ENCODE measurements around the gene OR51A4. TPM values are rescaled to one million over a fixed set of nuclear protein-coding genes. Genes with fewer than 3 reads are reported as not detected.

OR51A4 gene
- total RNA-seq, 1 experiment from 2014 or later: not detected

DNA sequence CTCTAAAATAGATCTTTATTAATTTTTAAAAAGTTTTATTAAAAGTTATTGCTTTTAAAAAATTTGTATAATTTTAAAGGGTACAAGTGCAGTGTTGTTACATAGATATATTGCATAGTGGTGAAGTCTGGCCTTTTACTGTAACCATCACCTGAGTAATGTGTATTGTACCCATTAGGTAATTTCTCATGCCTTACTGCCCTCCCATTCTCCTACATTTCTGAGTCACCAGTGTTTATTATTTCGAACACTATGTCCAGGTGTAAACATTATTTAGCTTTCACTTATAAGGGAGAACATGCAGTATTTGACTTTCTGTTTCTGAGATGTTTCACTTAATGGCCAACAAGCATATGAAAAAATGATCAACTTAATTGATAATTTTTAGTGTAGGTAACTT lies 25.6 kb downstream of the OR51A4 start:
- DNase-seq: no peak
- Histone ChIP-seq H3K4me3 (ENCODE audit: insufficient read depth, low read depth, low read length) (no peak overlapping the region), H3K27me3 (ENCODE audit: control insufficient read depth, insufficient read depth, low read length) (no peaks in the 10 kb centered on the region), H3K36me3 (replicated peaks; ENCODE audit: control insufficient read depth, insufficient read depth, low read length) (no peaks in the 10 kb centered on the region)

DNA sequence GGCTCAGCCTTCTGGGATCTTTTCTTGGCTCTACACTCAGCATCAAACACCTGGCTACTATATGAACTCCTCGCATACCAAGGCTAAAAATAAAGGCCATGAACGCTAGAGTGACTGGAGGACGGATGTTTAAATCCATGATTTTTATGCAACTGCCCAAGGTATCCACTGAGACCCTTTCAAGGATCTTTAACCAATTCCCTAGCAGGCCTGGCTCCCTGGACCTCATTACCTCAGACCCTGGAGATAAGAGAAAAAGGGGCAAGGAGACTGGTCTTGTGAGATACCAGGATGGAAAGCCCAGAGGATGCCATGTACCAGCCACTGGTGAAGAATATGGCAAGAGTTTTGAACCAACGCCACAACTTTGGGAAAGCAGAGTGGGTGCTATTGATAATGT lies 28.2 kb downstream of the OR51A4 start, which contains the start of gene OR51G2:
Gene OR51G2, minus strand, starts transcription at position 101 of the 400 bp plus-strand sequence. CDS start 3,687 bp downstream, outside the sequence.
- no peak for DNase-seq
- Histone ChIP-seq H3K4me3 (ENCODE audit: insufficient read depth, low read depth, low read length) (no peak within 1 kb of the TSS), H3K36me3 (replicated peaks; ENCODE audit: control insufficient read depth, insufficient read depth, low read length) (no peaks in the 10 kb centered on the region), H3K27me3 (ENCODE audit: control insufficient read depth, insufficient read depth, low read length) (no peaks in the 10 kb centered on the region)

DNA sequence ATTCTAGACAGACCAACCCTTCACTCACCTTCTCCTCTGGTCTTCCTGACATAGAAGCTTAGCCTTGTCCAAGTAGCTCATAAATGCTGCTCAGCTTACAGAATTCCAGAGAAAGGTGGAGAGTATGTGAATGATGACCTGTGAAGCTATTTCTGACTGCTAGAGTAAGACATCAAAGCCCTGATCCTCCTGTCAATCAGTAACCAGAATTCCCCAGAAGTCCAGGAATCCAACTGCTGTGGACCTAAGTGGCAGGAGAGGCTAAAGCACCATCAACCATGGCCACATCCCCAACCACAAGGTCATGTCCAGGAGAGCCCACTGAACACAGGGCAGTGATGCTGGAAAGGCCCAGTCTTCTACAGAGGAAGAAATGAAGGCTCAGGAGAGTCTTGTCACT lies 30.8 kb downstream of the OR51A4 start:
- Histone ChIP-seq H3K27me3 (ENCODE audit: control insufficient read depth, insufficient read depth, low read length) (no peaks in the 10 kb centered on the region), H3K36me3 (replicated peaks; ENCODE audit: control insufficient read depth, insufficient read depth, low read length) (no peaks in the 10 kb centered on the region), H3K4me3 (ENCODE audit: insufficient read depth, low read depth, low read length) (no peak overlapping the region)
- DNase-seq: no peak

DNA sequence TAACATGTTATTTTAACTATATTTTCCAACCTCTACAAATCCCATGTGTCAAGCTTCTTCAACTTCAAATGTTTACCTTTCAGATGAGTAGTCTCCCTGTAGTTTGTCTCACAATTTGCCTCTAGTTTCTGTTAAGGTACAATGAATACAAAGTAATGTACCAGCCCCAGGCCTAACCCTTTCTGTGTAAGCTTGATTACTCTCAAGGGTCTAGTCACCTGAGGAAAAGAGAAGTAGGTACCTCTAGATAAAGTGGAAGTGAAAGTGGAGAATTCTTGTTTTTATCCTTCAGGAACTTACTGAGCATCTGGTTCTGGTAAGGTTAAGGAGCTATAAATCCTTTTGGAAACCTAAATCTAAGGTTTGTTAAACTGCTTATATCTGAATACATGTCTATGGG lies 43.9 kb downstream of the OR51A4 start, which contains the start of gene OR51A7:
Gene OR51A7, plus strand, starts transcription at position 300 of the 400 bp plus-strand sequence. CDS start 3,587 bp downstream, outside the sequence.
- Histone ChIP-seq H3K27me3 (ENCODE audit: control insufficient read depth, insufficient read depth, low read length) (no peaks in the 10 kb centered on the region), H3K36me3 (replicated peaks; ENCODE audit: control insufficient read depth, insufficient read depth, low read length) (no peaks in the 10 kb centered on the region), H3K4me3 (ENCODE audit: insufficient read depth, low read depth, low read length) (no peak within 1 kb of the TSS)
- DNase-seq: no peak

Other genes with a start within 250 kb of the OR51A4 start
- not detected in 2 replicates for gene OR51E2, start 249.8 kb downstream of the OR51A4 start, total RNA-seq (2014; rRNA removed; shearing (Covaris generic))
- not detected in 2 replicates for gene MMP26, start 242.8 kb downstream of the OR51A4 start, total RNA-seq (2014; rRNA removed; shearing (Covaris generic))
- not detected in 2 replicates for gene OR51F1, start 177.7 kb downstream of the OR51A4 start, total RNA-seq (2014; rRNA removed; shearing (Covaris generic))
- not detected in 2 replicates for gene OR52R1, start 143.2 kb downstream of the OR51A4 start, total RNA-seq (2014; rRNA removed; shearing (Covaris generic))
- gene OR51F2, start 126.3 kb downstream of the OR51A4 start, total RNA-seq (2014; rRNA removed; shearing (Covaris generic)): not detected in 2 replicates
- gene OR51S1, start 98.4 kb downstream of the OR51A4 start, total RNA-seq (2014; rRNA removed; shearing (Covaris generic)): not detected in 2 replicates
- gene OR51T1, start 65.7 kb downstream of the OR51A4 start, total RNA-seq (2014; rRNA removed; shearing (Covaris generic)): not detected in 2 replicates
- gene OR51A7, start 43.8 kb downstream of the OR51A4 start, total RNA-seq (2014; rRNA removed; shearing (Covaris generic)): not detected in 2 replicates
- not detected in 2 replicates for gene OR51G2, start 28.3 kb downstream of the OR51A4 start, total RNA-seq (2014; rRNA removed; shearing (Covaris generic))
- not detected in 2 replicates for gene OR51G1, start 23.3 kb downstream of the OR51A4 start, total RNA-seq (2014; rRNA removed; shearing (Covaris generic))
- gene OR51A2, start 8.1 kb upstream of the OR51A4 start, total RNA-seq (2014; rRNA removed; shearing (Covaris generic)): not detected in 2 replicates
- not detected in 2 replicates for gene OR51L1, start 47.2 kb upstream of the OR51A4 start, total RNA-seq (2014; rRNA removed; shearing (Covaris generic))
- gene OR52J3, start 98.9 kb upstream of the OR51A4 start, total RNA-seq (2014; rRNA removed; shearing (Covaris generic)): not detected in 2 replicates
- not detected in 2 replicates for gene OR52E2, start 112.0 kb upstream of the OR51A4 start, total RNA-seq (2014; rRNA removed; shearing (Covaris generic))
- not detected in 2 replicates for gene OR52E1, start 122.0 kb upstream of the OR51A4 start, total RNA-seq (2014; rRNA removed; shearing (Covaris generic))
- gene OR52A5, start 190.8 kb upstream of the OR51A4 start, total RNA-seq (2014; rRNA removed; shearing (Covaris generic)): 0.11 and 0.21 TPM in 2 replicates
- gene OR52A1, start 207.2 kb upstream of the OR51A4 start, total RNA-seq (2014; rRNA removed; shearing (Covaris generic)): 3.0 and 8.2 TPM in 2 replicates